Omental fat pad (tissue), 4 donors: Measurements from ENCODE around the gene SLC25A53. TPM values are rescaled to one million over a fixed set of nuclear protein-coding genes. Genes with fewer than 3 reads are reported as not detected.

Experiments used
- ATAC-seq: fragments of 150-250 bp; one replicate; pipeline ENCODE4 v1.9.1; 2016; ENCODE audit warnings: mild to moderate bottlenecking, moderate library complexity; ENCODE audit not compliant: low FRiP score
- DNase-seq: peaks from one replicate; pipeline ENCODE4 v3.0.0-alpha.2; 2019; ENCODE audit warnings: low spot score
- CTCF ChIP-seq, 3 donors: fragments of 450-650 bp; IDR thresholded peaks; one replicate each; pipeline ENCODE4 v1.5.1; 2016 to 2017; ENCODE audit warnings: antibody characterized with exemption in 3 of 3, mild to moderate bottlenecking in 3 of 3, moderate library complexity in 2 of 3
- total RNA-seq, 4 donors: library from RNA; depleted of rRNA; stranded (reverse); fragments of >200 nt; gene quantifications; one replicate each; pipeline ENCODE4 v1.1.0, GENCODE V29; 2016

SLC25A53 gene
- total RNA-seq, 4 donors from 2014 or later, result 12.9 to 19.9 (median 16.8) TPM

- TF ChIP-seq CTCF (IDR thresholded peaks at IDR 0.05), result peak in 1 of 3 donors; percentile 30
- ATAC-seq, result peak; percentile 96
- peak; percentile 42 for DNase-seq
Observed at GRCh38 chrX:104165894-104166734, 9.3 kb upstream of the SLC25A53 start, which contains the start of gene FAM199X. TSS of gene FAM199X (plus strand) at chrX:104166453. CDS start at chrX:104166786, 333 bp downstream.

GRCh38 chrX:104151037-104151436, 5.8 kb downstream of the SLC25A53 start:
- ATAC-seq (no peak), DNase-seq (no peak)
- no peak for TF ChIP-seq CTCF (IDR thresholded peaks at IDR 0.05)

GRCh38 chrX:104141087-104141760, 15.6 kb downstream of the SLC25A53 start:
- DNase-seq, result no peak
- no peak for TF ChIP-seq CTCF (IDR thresholded peaks at IDR 0.05)
- no peak for ATAC-seq

GRCh38 chrX:104137496-104137895, 19.3 kb downstream of the SLC25A53 start:
- ATAC-seq, result no peak
- no peak for TF ChIP-seq CTCF (IDR thresholded peaks at IDR 0.05)

GRCh38 chrX:104136241-104137019, 20.4 kb downstream of the SLC25A53 start:
- DNase-seq (peak; percentile 25), ATAC-seq (peak; percentile 71)
- TF ChIP-seq CTCF (IDR thresholded peaks at IDR 0.05), result no peak

More at GRCh38 chrX:104137496-104137895, 19.3 kb downstream of the SLC25A53 start:
- DNase-seq, result no peak

- DNase-seq (no peak), ATAC-seq (no peak)
Observed at GRCh38 chrX:104135677-104136076, 21.1 kb downstream of the SLC25A53 start.

More at GRCh38 chrX:104135677-104136076, 21.1 kb downstream of the SLC25A53 start:
- no peak for TF ChIP-seq CTCF (IDR thresholded peaks at IDR 0.05)
